ENCODE data around the gene BET1L.

- TF ChIP-seq CTCF (IDR thresholded peaks at IDR 0.05; ENCODE audit: insufficient read depth, low read depth, low read length) (no peak), EZH2 (IDR thresholded peaks at IDR 0.05; ENCODE audit: insufficient read depth, low read length) (no peak)
Observed at GRCh38 chr11:203945-204586, 3.1 kb downstream of the BET1L start.

Data from astrocyte (in vitro differentiated cells and primary cell).